SHP77 treated with DMSO at 0.1 percent for 48 hours (cell line): ENCODE results near the gene MT2A.
"Not testable (repeated sequence)": the region's sequence is repeated elsewhere in the genome, so short reads cannot be mapped to it uniquely, and the experiment has no call there.

ENCODE experiments used
- DNase-seq: peaks from one replicate; lab custom pipeline; 2025; lab: John Stamatoyannopoulos, UW

MT2A gene

DNA sequence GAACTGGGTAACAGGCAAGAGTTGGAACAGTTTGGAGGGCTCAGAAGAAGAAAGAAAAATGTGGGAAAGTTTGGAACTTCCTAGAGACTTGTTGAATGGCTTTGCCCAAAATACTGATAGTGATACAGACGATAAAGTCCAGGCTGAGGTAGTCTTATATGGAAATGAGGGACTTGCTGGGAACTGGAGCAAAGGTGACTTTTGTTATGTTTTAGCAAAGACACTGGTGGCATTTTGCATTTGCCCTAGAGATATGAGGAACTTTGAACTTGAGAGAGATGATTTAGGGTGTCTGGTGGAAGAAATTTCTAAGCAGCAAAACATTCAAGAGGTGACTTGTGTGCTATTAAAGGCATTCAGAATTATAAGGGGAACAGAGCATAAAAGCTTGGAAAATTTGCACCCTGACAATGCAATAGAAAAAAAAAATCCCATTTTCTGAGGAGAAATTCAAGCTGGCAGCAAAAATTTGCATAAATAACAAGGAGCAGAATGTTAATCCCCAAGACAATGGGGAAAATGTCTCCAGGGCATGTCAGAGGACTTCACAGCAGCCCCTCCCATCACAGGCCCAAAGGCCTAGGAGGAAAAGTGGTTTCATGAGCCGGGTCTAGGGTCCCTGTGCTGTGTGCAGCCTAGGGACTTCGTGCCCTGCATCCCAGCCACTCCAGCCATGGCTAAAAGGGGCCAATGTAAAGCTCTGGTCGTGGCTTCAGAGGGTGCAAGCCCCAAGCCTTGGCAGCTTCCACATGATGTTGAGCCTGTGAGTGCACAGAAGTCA, 13.5 kb downstream of the MT2A start:
- not testable (repeated sequence) for DNase-seq

DNA sequence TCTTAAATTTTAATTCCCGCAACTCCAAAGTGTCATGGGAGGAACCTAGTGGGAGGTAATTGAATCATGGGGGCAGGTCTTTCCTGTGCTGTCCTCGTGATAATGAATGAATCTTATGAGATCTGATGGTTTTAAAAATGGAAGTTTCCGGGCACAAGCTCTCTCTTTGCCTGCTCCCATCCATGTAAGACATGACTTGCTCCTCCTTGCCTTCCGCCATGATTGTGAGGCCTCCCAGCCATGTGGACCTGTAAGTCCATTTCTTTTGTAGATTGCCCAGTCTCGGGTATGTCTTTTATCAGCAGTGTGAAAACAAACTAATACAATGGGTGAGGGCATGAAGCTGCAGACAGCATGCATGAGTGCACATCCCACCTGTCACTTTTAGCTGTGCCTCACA, 14.8 kb downstream of the MT2A start:
- not testable (repeated sequence) for DNase-seq

DNA sequence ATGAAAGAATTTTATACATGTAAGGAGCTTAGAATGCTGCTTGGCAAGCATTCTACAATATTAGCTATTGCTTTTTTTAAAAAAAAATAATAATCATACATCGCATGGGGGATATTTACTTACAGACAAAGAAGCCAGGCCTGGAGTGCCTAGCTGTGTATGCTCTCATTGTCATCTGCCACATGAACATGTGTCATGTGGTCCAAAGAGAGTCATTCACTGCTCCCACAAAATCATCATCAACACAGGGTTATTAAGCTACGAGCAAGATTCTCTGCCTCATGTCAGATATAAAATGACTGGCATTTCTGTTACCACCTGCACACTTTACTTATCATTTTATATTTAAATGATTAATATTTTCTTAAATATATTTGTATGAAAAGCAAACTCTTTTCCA, 15.3 kb downstream of the MT2A start:
- no peak for DNase-seq

DNA sequence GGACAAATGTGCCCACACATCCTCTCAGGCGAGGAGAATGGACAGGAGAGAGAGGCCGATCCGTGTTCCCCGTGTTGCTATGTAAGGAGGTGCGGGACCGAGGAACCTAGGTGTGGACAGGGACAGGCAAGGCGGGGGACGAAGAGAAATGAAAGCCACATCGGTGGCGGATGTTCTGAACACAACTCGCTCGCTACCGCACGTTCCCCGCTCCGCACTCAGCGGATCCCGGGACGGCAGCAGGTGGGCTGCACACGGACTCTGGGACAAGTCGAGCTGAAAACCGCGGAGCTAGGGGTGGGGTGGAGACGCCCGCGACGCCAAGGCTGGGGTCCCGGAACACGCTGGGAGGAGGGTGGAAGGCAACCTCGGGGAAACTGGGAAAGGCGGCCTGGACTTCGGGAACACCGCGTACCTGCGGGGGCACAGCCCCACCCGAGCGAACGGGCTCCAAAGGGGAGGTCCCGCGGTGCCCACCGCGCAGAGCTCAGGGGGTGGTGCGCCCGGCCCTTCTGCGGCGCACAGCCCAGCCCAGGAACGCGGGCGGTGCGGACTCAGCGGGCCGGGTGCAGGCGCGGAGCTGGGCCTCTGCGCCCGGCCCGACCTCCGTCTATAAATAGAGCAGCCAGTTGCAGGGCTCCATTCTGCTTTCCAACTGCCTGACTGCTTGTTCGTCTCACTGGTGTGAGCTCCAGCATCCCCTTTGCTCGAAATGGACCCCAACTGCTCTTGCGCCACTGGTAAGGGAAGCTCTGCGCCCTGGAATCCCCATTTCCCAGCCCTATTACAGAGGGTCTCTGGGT, 17.0 kb downstream of the MT2A start, which contains the start of gene MT1E:
TSS of gene MT1E (plus strand) at position 642 of the 803 bp plus-strand sequence. CDS start at position 713, 71 bp downstream.
- no peak for DNase-seq

DNA sequence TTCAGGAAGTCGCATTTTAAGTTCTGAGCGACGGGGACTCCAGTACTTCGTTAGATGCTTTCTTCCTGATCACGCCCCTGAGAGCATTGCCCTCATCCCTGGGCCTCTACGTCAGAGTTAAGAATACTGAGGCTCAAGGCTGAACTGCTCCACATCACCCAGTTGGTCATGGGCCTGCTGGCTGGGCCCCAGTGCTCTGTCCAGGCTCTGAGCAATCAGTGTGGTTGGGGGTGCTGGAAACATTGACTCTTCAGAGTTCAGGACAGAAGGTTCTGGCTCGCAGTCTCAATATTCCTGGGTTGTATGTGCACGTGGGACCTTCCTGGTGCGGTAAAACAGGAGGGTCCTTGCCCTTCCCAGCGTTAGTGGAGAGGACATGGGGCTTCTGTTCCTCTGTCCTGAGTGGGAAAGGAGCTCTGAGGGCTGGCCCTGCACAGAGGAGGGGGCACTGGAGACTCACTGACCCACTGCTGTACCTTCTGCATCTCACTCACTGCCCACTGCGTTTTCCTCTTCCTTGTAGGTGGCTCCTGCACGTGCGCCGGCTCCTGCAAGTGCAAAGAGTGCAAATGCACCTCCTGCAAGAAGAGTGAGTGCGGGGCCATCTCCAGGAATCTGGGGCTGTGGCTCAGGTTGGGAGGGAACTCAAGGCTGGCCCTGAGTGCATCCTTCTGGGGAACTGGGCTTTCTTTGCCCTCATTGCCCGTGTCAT, 17.7 kb downstream of the MT2A start:
- DNase-seq = no peak

DNA sequence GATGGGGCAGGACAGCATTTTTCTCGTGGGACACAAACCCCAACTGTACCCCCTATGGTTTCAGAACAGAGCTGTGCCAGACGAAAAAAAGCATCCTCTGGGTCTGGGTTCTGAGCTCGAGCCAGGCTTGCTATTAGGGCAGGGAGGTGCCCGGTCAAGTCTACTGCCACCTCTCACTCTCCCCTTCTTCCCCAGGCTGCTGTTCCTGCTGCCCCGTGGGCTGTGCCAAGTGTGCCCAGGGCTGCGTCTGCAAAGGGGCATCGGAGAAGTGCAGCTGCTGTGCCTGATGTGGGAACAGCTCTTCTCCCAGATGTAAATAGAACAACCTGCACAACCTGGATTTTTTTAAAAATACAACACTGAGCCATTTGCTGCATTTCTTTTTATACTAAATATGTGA, 18.3 kb downstream of the MT2A start:
- no peak for DNase-seq

DNA sequence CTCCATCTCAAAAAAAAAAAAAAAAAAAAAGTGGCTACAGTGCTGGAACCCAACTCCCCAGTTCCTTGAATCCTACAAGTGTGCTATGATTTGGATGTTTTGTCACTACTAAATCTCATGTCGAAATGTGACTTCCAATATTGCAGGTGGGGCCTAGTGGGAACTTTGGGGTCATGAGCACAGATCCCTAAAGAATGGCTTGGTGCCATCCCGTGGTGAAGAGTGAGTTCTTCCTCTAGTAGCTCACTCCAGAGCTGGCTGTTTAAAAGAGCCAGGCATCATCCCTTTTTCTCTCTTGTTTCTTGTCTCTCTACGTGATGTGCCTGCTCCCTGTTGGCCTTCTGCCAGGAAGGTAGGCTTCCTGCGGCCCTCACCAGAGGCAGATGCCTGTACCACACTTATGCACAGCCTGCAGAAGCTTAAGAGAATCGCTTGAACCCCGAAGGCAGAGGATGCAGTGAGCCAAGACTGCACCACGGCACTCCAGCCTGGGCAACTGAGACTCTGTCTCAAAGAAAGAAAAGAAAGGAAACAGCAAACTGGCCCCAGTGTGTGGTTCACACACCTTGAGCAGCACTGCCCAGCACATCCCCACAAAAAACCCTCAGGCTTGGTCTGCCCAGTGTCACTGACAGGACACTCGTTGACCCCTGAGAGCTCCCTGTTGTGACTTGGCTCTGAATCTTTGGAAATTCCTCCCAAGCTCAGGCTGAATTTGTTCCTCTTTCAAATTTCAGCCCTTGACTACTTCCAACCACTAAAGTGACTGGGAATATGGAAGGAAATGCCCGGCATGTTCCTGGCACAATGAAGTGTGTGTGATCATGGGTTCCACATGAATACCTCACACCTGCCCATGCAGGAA, 20.3 kb downstream of the MT2A start:
- DNase-seq = no peak

DNA sequence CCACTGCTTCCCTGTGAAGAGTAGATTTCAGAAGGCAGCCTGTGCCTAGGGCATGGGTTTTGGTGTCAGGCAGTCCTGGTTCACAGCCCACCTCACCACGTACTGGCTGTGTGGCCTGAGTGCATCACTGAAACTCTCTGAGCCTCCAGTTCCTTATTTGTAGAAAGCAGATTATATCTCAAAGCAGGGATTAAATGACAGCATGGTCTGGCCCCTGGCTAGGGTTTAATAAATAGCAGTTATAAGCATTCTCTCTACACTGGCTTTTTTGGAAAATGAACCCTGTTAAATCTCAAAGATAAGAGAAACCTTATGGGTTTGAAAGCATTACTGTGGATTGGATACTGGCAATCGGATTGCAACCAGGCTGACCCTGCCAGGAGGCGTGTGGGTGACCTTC, 21.1 kb downstream of the MT2A start:
- DNase-seq = no peak

DNA sequence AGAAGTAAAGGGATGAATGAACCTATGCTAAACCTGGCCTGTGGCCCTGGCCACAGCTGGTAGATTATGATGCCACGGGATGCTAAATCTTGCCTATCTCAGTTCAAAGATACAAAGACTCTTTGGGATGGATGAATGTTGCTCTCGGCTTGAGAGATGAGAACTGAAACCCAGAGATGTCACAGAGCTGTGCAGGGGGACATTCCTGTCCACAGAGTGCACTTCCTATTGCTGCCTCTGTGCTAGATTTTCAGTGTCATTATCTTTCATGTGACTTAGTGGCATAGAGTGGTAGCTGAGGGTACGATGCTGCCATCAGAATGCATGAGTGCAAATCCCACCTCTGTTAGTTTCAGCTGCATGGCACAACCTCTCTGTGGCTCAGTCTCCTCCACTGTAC, 21.8 kb downstream of the MT2A start:
- DNase-seq = no peak

DNA sequence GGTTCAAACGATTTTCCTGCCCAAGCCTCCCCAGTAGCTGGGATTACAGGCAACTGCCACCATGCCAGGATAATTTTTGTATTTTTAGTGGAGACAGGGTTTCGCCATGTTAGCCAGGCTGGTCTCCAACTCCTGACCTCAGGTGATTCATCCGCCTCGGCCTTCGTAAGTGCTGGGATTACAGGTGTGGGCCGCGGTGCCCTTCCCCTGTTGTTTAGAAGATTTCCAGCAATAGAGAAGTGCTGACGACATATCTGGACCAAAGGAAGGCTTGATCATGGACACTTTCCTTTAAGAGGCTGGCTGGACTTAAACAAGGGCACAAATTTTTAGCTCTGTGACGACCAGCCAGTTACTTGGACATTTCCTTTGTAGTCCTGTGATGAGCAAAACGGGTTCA, 22.8 kb downstream of the MT2A start:
- no peak for DNase-seq

DNA sequence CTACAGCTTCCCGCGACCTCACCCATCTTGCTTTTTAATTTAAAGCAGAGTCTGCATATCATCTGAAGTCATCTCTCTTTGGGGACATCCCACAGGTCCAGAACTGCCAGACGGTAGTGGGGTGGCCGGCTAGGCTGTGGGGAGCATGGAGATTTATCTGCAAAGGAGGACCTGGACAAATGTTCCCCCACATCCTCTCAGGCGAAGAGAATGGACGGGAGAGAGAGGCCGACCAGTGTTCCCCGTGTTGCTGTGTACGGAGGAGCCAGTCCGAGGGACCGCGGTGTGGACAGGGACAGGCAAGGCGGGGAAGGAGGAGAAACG, 23.4 kb downstream of the MT2A start:
- DNase-seq = no peak

DNA sequence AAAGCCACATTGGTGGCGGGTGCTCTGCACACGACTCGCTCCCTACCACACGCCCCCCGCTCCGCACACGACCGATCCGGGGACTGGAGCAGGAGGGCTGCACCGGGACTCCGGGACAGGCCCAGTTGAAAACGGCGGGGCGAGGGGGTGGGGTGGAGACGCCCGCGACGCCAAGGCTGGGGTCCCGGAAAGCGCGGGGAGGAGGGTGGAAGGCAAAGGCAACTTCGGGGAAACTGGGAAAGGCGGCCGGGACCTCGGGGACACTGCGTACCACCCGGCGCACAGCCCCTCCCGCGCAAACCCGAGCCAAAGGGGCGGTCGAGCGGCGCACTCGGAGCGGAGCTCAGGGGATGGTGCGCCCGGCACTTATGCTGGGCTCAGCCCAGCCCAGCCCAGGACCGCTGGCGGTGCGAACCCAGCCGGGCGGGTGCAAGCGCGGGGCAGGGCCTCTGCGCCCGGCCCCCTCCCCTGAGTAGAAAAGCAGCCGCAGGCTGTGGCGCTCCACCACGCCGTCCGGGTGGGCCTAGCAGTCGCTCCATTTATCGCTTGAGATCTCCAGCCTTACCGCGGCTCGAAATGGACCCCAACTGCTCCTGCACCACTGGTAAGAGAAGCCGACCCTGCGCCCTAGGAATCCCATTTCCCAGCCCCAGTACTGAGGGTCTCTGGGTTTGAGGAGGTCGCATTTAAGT, 23.9 kb downstream of the MT2A start, which contains the start of gene MT1M:
TSS of gene MT1M (plus strand) at position 504 of the 692 bp plus-strand sequence. CDS start at position 577, 73 bp downstream.
- DNase-seq = no peak

DNA sequence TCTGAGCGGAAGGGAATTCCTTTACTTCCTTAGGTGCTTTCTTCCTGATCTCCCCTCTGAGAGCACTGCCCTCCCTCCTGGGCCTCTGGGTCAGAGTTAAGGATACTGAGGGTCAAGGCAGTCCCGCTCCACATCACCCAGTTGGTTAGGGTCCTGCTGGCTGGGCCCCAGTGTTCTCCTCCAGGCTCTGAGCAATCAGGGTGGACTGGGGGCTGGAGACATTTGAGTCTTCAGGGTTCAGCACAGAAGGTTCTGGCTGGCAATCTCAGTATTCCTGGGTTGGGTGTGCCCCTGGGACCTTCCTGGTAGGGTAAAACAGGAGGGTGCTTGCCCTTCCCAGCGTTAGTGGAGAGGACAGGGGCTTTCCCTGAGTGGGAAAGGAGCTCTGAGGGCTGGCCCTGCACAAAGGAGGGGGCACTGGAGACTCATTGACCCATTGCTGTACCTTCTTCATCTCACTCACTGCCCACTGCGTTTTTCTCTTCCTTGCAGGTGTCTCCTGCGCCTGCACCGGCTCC, 24.5 kb downstream of the MT2A start:
- DNase-seq = no peak

DNA sequence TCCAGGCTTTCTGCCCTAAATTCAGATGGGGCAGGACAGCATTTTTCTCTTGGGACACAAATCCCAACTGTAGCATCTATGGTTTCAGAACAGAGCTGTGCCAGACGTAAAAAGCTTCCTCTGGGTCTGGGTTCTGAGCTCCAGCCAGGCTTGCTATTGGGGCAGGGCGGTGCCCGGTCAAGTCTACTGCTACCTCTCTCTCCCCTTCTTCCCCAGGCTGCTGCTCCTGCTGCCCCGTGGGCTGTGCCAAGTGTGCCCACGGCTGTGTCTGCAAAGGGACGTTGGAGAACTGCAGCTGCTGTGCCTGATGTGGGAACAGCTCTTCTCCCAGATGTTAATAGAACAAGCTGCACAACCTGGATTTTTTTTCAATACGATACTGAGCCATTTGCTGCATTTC, 25.2 kb downstream of the MT2A start:
- no peak for DNase-seq

DNA sequence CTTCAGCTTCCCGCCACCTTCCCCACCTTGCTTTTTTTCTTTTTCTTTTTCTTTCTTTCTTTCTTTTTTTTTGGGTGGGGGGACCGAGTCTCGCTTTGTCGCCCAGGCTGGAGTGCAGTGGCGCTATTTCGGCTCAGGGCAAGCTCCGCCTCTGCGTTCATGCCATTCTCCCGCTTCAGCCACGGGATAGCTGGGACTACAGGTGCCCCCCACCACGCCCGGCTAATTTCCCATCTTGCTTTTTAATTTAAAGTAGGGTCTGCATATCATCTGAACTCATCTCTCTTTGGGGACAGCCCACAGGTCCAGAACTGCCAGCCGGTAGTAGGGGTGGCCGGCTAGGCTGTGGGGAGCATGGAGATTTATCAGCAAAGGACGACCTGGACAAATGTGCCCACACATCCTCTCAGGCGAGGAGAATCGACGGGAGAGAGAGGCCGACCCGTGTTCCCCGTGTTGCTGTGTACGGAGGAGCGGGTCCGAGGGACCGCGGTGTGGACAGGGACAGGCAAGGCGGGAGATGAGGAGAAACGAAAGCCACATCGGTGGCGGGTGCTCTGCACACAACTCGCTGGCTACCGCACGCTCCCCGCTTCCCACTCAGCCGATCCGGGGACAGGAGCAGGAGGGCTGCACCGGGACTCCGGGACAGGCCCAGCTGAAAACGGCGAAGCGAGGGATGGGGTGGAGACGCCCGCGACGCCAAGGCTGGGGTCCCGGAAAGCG, 26.5 kb downstream of the MT2A start:
- DNase-seq = no peak

DNA sequence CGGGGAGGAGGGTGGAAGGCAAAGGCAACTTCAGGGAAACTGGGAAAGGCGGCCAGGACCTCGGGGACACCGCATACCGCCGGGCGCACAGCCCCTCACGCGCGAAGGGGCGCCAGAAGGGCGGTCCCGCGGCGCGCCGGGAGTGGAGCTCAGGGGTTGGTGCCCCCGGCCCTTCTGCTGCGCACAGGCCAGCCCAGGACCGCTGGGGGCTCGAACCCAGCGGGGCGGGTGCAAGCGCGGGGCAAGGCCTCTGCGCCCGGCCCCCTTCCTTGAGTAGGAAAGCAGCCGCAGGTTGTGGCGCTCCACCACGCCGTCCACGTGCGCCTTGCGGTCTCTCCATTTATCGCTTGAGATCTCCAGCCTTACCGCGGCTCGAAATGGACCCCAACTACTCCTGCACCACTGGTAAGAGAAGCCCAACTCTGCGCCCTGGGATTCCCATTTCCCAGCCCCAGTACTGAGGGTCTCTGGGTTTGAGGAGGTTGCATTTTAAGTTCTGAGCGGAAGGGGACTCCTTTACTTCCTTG, 27.1 kb downstream of the MT2A start:
- DNase-seq = no peak

DNA sequence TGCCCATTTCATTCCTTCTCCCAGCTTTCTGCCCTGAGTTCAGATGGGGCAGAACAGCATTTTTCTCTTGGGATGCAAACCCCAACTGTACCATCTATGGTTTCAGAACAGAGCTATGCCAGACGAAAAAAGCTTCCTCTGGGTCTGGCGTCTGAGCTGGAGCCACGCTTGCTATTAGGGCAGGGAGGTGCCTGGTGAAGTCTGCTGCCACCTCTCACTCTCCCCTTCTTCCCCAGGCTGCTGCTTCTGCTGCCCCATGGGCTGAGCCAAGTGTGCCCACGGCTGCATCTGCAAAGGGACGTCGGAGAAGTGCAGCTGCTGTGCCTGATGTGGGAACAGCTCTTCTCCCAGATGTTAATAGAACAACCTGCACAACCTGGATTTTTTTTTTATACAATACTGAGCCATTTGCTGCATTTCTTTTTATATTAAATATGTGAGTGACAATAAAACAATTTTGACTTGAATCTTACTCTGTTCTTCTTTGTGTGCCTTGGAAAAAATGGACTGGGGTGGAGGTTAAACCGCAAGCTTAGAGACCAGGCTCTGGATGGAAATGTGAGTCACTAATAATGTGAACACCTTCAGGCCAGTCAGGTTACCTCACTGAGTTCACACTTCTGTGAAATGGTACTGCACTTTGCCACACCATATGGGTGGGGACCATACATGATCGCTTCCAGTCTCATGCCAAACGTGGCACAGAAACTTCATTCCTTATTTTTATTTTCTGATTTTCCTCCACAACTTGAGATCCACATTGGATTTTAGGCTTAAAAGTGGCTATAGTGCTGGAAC, 28.4 kb downstream of the MT2A start:
- DNase-seq = no peak

DNA sequence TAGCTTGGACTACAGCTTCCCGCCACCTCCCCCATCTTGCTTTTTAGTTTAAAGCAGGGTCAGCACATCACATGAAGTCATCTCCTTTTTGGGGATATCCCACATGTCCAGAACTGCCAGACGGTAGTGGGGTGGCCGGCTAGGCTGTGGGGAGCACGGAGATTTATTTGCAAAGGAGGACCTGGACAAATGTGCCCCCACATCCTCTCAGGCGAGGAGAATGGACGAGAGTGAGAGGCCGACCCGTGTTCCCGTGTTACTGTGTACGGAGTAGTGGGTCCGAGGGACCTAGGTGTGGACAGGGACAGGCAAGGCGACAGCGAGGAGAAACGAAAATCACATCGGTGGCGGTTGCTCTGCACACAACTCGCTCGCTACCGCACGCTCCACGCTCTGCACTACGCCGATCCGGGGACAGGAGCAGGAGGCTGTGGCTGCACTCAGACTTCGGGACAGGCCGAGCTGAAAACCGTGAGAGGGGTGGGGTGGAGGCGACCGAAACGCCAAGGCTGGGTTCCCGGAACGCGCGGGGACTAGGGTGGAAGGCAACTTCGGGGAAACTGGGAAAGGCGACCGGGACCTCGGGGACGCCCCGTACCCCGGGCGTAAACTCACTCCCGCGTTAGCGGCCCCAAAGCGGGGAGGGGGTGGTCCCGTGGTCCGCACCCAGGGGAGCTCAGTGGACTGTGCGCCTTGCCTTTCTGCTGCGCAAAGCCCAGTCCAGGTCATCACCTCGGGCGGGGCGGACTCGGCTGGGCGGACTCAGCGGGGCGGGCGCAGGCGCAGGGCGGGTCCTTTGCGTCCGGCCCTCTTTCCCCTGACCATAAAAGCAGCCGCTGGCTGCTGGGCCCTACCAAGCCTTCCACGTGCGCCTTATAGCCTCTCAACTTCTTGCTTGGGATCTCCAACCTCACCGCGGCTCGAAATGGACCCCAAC, 29.7 kb downstream of the MT2A start, which contains the start of gene MT1A:
TSS of gene MT1A (plus strand) at position 853 of the 937 bp plus-strand sequence. CDS start at position 926, 73 bp downstream.
- no peak for DNase-seq
